ENCODE results near the gene PEX7.

DNA sequence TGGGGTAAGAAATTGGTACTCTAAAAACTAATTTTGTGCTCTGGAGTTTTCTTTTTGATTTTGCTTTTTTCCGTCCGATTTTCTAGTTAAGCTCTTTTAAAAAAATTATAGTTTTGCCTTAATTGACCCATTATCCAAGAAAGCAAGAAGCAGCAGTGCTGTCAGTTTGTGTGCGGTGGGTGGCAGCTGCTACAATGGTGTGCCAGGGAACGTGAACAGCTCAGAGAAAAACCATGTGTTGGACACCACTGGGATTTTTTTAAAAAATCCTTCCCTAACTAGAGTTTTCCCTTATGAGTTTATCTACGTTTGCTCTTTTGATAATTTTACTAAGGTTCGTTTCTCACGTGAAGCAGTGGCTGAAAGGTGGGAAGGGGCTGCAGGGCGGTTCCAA lies 38.1 kb upstream of the PEX7 start:
- TF ChIP-seq, protein P1, sequence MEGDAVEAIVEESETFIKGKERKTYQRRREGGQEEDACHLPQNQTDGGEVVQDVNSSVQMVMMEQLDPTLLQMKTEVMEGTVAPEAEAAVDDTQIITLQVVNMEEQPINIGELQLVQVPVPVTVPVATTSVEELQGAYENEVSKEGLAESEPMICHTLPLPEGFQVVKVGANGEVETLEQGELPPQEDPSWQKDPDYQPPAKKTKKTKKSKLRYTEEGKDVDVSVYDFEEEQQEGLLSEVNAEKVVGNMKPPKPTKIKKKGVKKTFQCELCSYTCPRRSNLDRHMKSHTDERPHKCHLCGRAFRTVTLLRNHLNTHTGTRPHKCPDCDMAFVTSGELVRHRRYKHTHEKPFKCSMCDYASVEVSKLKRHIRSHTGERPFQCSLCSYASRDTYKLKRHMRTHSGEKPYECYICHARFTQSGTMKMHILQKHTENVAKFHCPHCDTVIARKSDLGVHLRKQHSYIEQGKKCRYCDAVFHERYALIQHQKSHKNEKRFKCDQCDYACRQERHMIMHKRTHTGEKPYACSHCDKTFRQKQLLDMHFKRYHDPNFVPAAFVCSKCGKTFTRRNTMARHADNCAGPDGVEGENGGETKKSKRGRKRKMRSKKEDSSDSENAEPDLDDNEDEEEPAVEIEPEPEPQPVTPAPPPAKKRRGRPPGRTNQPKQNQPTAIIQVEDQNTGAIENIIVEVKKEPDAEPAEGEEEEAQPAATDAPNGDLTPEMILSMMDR (IDR thresholded peaks at IDR 0.05; ENCODE audit: control extremely low read depth in 1 of 3, insufficient read depth in 1 of 3, low read depth in 1 of 3, low read length in 3 of 3), result no peak
- TF ChIP-seq TEAD4 (IDR thresholded peaks at IDR 0.05; ENCODE audit: low read depth, low read length) (no peak), USF2 (IDR thresholded peaks at IDR 0.05; ENCODE audit: low read length) (no peak), CBX8 (IDR thresholded peaks at IDR 0.05; ENCODE audit: borderline replicate concordance, low read depth, low read length) (no peak), EP300 (IDR thresholded peaks at IDR 0.05; ENCODE audit: borderline replicate concordance in 1 of 2, low read depth in 2 of 2, low read length in 2 of 2) (no peak), TAF1 (IDR thresholded peaks at IDR 0.05; ENCODE audit: low read depth, low read length) (no peak), NRF1 (IDR thresholded peaks at IDR 0.05; ENCODE audit: low read depth, low read length) (no peak), RFX5 (IDR thresholded peaks at IDR 0.05; ENCODE audit: borderline replicate concordance, low read depth, low read length) (no peak), CREB1 (IDR thresholded peaks at IDR 0.05) (no peak), KDM5A (IDR thresholded peaks at IDR 0.05; ENCODE audit: low read length) (no peak), RBBP5 (IDR thresholded peaks at IDR 0.05; ENCODE audit: borderline replicate concordance, low read depth, low read length) (no peak), POLR2A (IDR thresholded peaks at IDR 0.05; ENCODE audit: control extremely low read depth in 1 of 2, low read depth in 2 of 2, low read length in 2 of 2) (no peak)

Measured in H1 (cell line).